Stimulated activated CD4-positive, alpha-beta T cell treated with anti-CD3 and anti-CD28 coated beads, Interleukin-15, amount 100 ng/mL, for 1 hour (primary cell): ENCODE measurements around the gene TSHZ3.

Experiments used
- DNase-seq, 2 donors: peaks; one replicate each; pipeline ENCODE4 v3.0.0-alpha.2; 2020; ENCODE audit warnings: low read depth in 1 of 2, low spot score in 1 of 2

TSHZ3 gene

GRCh38 chr19:31337008-31337914, 12.0 kb downstream of the TSHZ3 start:
- no peak for DNase-seq

GRCh38 chr19:31335716-31336115, 13.5 kb downstream of the TSHZ3 start:
- DNase-seq = no peak

GRCh38 chr19:31334849-31335624, 14.2 kb downstream of the TSHZ3 start:
- DNase-seq = no peak

GRCh38 chr19:31334101-31334848, 15.0 kb downstream of the TSHZ3 start:
- DNase-seq = no peak

- DNase-seq = no peak
These were observed 17.1 kb downstream of the TSHZ3 start for GRCh38 chr19:31332096-31332495.

- no peak for DNase-seq
These were observed 17.7 kb downstream of the TSHZ3 start for GRCh38 chr19:31331536-31331935.

- no peak for DNase-seq
These were observed 18.5 kb downstream of the TSHZ3 start for GRCh38 chr19:31330761-31331160.

GRCh38 chr19:31330237-31330636, 19.0 kb downstream of the TSHZ3 start:
- no peak for DNase-seq

GRCh38 chr19:31329819-31330218, 19.4 kb downstream of the TSHZ3 start:
- no peak for DNase-seq

- no peak for DNase-seq
These were observed 21.0 kb downstream of the TSHZ3 start for GRCh38 chr19:31328238-31328637.

- DNase-seq = no peak
These were observed 22.8 kb downstream of the TSHZ3 start for GRCh38 chr19:31326329-31327028.

- DNase-seq = no peak
These were observed 23.9 kb downstream of the TSHZ3 start for GRCh38 chr19:31325342-31325741.

- no peak for DNase-seq
These were observed 29.8 kb downstream of the TSHZ3 start for GRCh38 chr19:31319465-31319864.

GRCh38 chr19:31318790-31319425, 30.3 kb downstream of the TSHZ3 start:
- DNase-seq = no peak

GRCh38 chr19:31317570-31317969, 31.7 kb downstream of the TSHZ3 start:
- no peak for DNase-seq

GRCh38 chr19:31317093-31317492, 32.1 kb downstream of the TSHZ3 start:
- no peak for DNase-seq

- DNase-seq = no peak
These were observed 32.9 kb downstream of the TSHZ3 start for GRCh38 chr19:31316201-31316951.

GRCh38 chr19:31315652-31316051, 33.6 kb downstream of the TSHZ3 start:
- no peak for DNase-seq

GRCh38 chr19:31314849-31315629, 34.2 kb downstream of the TSHZ3 start:
- DNase-seq = no peak
